AG04449 (cell line): Measurements from ENCODE around the gene CYP4F8.
"Not testable (repeated sequence)": the region's sequence is repeated elsewhere in the genome, so short reads cannot be mapped to it uniquely, and the experiment has no call there.

Source experiments
- CTCF ChIA-PET: fragments of 350-600 bp; formaldehyde crosslinking; extraction: SDS; loops from one replicate; lab custom pipeline; 2021; ENCODE audit warnings: antibody characterized with exemption; lab: Yijun Ruan, JAX
- POLR2A ChIA-PET: fragments of 400-600, 350-600 bp; formaldehyde crosslinking; extraction: SDS; loops from one replicate; lab custom pipeline; 2020; ENCODE audit warnings: antibody characterized with exemption, inconsistent platforms; lab: Yijun Ruan, JAX
- DNase-seq: peaks from one replicate; pipeline ENCODE4 v3.0.0-alpha.2; 2010; ENCODE audit warnings: low read depth, low spot score
- H3K4me3 ChIP-seq: 2 replicates; pipeline ENCODE4 v1.5.1; 2011; ENCODE audit warnings: low read depth, mild to moderate bottlenecking, control low read depth, low read length
- CTCF ChIP-seq: IDR thresholded peaks from one replicate; pipeline ENCODE4 v1.5.1; 2011; ENCODE audit warnings: mild to moderate bottlenecking, moderate library complexity, low read length, control low read depth, inconsistent platforms; ENCODE audit not compliant: insufficient read depth; ENCODE audit errors: missing control alignments

The CYP4F8 gene

DNA sequence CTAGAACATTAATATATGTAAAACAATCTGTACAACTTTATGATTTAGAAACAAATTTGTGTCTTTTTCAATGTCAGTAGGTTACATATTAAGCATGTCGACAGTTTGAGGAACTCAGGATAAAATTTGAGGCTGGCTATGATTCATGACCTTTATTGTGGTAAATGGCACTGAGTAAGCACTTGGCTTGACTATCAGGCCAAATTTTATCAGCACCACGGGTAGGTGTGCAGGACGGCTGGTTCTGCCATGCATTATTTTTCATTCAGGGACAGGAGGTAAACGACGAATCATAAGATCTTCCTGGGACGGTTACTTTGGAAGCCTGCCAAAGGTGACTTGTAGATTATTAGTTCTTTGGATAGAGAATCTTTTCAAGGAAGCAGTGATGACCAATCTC is 19.9 kb upstream of the CYP4F8 start:
- ChIA-PET CTCF (no interaction called here), POLR2A (no interaction called here)
- H3K4me3 ChIP-seq, result no peak overlapping the region
- no peak for DNase-seq
- TF ChIP-seq CTCF, result no peak

DNA sequence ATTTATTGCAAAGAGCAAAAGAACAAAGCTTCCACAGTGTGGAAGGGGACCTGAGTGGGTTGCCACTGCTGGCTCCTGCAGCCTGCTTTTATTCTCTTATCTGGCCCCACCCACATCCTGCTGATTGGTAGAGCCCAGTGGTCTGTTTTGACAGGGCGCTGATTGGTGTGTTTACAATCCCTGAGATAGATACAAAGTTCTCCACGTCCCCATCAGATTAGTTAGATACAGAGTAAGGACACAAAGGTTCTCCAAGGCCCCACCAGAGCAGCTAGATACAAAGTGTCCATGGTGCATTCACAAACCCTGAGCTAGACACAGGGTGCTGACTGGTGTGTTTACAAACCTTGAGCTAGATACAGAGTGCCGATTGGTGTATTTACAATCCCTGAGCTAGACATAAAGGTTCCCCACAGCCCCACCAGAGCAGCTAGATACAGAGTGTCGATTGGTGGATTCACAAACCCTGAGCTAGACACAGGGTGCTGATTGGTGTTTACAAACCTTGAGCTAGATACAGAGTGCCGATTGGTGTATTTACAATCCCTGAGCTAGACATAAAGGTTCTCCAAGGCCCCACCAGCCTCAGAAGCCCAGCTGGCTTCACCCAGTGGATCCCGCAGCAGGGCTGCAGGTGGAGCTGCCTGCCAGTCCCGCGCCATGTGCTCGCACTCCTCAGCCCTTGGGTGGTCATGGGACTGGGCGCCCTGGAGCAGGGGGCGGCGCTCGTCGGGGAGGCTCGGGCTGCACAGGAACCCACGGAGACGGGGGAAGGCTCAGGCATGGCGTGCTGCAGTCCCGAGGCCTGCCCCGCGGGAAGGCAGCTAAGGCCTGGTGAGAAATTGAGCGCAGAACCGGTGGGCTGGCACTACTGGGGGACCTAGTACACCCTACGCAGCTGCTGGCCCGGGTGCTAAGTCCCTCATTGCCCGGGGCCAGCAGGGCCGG is 6.8 kb upstream of the CYP4F8 start:
- CTCF ChIA-PET, DNase-seq, POLR2A ChIA-PET, H3K4me3 ChIP-seq: not testable (repeated sequence)

DNA sequence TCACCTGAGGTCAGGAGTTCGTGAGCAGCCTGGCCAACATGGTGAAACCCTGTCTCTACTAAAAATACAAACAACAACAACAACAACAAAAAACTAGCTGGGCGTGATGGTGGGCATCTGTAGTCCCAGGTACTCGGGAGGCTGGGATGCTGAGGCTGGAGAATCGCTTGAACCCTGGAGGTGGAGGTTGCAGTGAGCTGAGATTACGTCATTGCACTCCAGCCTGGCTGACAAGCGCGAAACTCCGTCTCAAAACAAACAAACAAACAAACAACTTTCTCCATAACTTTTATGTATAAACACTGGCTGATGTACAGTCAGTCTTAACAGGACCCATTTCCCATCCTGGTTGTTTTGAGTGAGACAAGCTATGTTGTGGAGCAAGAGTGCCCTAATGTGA is 5.8 kb upstream of the CYP4F8 start:
- ChIA-PET CTCF (no interaction called here), POLR2A (no interaction called here)
- no peak overlapping the region for H3K4me3 ChIP-seq
- TF ChIP-seq CTCF, result no peak
- no peak for DNase-seq

- ChIA-PET CTCF (no interaction called here), POLR2A (no interaction called here)
- H3K4me3 ChIP-seq, result no peak overlapping the region
- TF ChIP-seq CTCF, result no peak
- no peak for DNase-seq
Measured at GRCh38 chr19:15612342-15612741, 2.7 kb upstream of the CYP4F8 start.

- POLR2A ChIA-PET, result no interaction called here
- TF ChIP-seq CTCF, result no peak
- CTCF ChIA-PET, result no interaction called here
- no peak for DNase-seq
- no peak overlapping the region for H3K4me3 ChIP-seq
Measured at GRCh38 chr19:15613338-15613737, 1.7 kb upstream of the CYP4F8 start.

DNA sequence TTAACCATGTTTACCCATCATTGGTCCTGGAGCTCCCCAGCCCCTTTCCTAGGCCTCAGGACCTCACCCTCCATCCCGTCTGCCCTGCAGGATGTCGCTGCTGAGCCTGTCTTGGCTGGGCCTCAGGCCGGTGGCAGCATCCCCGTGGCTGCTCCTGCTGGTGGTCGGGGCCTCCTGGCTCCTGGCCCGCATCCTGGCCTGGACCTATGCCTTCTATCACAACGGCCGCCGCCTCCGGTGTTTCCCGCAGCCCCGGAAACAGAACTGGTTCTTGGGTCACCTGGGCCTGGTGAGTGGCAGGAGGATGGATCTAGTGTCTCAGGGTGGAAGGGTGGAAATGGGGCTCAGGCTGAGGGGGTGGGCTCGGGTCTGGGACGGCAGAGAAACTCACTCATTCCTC is 508 bp downstream of the CYP4F8 start:
- ChIA-PET CTCF (no interaction called here), POLR2A (no interaction called here)
- no peak overlapping the region for H3K4me3 ChIP-seq
- no peak for TF ChIP-seq CTCF
- no peak for DNase-seq

GRCh38 chr19:15616183-15616582 is 1.2 kb downstream of the CYP4F8 start:
- no peak for TF ChIP-seq CTCF
- no peak for DNase-seq
- H3K4me3 ChIP-seq, result no peak overlapping the region
- ChIA-PET POLR2A (no interaction called here), CTCF (no interaction called here)
